Stimulated activated CD4-positive, alpha-beta T cell treated with anti-CD3 and anti-CD28 coated beads, Interleukin-12 subunit alpha, Interleukin-12 subunit beta, amount 100 ng/mL, for 4 hours (primary cell): Measurements from ENCODE around the gene IPO7.
"Not testable (repeated sequence)": the region's sequence is repeated elsewhere in the genome, so short reads cannot be mapped to it uniquely, and the experiment has no call there.

Source experiments
- DNase-seq: peaks from one replicate; pipeline ENCODE4 v3.0.0-alpha.2; 2020

Gene IPO7

DNA sequence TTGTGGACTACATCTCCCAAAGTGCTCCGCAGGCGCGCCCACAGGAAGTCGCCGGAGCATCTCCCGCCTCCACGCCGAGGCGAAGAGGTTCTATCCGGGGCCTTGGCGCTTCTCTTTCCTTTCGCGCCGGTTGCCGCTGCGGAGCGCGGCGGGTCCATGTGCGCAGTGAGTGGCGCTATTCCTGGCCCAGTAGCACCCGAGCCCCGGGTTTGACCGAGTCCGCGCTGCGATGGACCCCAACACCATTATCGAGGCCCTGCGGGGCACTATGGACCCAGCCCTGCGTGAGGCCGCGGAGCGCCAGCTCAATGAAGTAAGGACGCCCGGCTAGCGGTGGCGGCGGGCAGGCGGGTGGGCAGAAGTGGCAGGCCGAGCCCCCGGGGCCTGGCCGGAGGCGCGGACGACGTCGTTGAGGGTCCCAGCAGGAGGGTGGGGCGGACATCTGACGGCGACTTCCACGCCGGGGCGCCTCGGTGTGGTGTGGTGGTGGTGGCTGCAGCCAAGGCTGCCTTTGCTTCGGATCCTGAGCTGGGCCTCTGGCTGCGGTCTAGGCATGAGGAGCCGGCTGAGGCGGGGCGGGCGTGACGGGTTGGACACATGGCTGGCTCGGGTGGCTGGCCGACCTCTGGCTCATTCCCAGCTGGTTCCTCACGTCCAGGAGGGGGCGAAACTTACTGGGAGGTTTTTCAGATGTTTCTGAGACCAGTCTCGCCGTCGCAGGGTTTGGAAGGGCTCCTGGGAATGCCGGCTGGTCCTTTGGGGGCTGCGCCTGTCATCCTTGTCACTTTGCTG, at the start of gene IPO7:
Gene IPO7, plus strand, starts transcription at position 118 of the 792 bp plus-strand sequence. Its CDS starts 112 bp downstream, at position 230.
- peak; percentile 88 for DNase-seq

DNA sequence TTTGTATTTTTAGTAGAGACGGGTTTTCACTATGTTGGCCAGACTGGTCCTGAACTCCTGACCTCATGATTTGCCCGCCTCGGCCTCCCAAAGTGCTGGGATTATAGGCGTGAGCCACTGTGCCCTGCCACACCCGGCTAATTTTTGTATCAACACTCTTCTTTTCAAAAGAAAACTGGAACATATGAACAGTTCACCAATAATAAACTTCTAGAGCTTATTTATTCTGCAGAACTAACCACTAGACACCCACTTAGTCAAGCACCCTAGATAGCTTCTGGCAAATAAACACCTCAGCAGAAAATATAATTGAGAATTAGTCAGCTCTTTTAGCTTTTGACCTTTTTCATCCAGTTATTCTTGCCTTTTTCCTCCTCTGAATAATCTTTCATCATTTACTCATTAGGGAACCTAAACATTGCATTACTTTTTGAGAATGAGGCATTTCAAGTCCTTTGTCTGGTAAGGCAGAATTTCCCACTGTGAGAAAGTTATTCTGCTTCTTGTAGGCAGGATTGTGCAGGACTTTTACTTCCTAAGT, 42.7 kb upstream of the IPO7 start:
- DNase-seq, result no peak

- no peak for DNase-seq
These were observed 40.3 kb upstream of the IPO7 start for GRCh38 chr11:9344061-9344680.

- no peak for DNase-seq
These were observed 37.4 kb upstream of the IPO7 start for GRCh38 chr11:9347100-9347499.

- not testable (repeated sequence) for DNase-seq
These were observed 36.7 kb upstream of the IPO7 start for GRCh38 chr11:9347779-9348178.

DNA sequence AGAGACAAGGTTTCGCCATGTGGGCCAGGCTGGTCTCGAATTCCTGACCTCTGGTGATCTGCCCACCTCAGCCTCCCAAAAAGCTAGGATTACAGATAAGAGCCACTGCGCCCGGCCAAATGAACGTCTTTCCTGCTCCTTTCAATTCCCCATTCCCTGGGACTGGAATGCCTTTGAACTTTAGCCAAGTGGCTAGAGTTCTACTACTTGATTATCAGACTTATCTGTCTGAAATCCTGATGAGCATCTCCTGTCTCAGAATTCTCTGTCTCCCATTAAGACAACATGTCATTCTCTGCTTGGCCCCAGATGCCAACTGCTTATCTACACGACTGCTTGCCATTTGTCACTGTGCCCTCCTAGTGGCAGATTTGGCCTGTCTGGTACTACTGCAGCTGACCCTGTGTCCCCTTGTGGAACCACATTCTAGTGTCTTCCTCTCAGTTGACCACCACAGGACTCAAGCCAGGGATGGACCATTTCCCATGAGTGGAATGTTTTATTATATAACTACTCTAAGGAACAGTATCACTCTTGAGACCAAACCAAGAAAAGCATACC, 33.1 kb upstream of the IPO7 start:
- DNase-seq, result no peak

DNA sequence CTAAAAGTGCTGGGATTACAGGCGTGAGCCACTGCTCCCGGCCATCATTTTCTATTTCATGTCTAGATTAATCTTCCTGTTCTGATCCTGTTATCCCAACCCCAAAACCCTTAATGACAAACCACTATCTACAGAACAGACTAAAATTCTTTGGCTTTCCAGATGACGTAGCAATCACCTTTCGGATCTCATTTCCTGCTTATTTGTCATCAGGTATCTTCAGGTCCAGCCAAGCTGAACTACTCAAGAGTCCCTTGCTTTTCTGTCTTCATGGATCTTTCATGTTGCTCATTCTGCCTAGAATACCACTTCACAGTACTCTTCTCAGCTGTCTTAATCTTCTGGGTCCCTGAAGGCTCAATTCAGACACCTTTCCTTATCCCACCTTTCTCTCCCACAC, 27.4 kb upstream of the IPO7 start:
- DNase-seq, result no peak

- not testable (repeated sequence) for DNase-seq
These were observed 23.4 kb upstream of the IPO7 start for GRCh38 chr11:9360862-9361622.

DNA sequence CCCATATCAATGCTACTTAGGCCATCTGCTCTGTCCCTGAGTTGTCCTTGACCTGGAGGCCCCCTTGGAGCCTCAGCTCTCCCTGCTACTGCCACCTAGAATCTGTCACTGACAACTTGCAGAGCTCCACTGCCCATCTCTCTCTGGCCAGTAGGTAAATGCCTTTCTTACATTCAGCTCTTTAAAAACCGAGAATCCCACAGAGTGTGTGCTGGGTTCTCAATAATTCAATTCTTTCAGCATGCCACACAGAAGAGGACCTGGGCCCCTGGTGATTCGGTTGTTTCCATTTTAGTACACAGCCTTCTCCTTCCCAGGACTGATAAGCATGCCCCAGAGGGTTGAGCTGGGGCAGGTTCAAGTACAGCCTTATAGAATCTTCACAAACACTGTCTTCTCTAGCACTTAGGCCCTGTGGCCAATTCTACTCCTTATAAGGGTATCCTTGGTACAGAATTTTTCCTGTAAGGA, 22.0 kb upstream of the IPO7 start:
- DNase-seq, result no peak

DNA sequence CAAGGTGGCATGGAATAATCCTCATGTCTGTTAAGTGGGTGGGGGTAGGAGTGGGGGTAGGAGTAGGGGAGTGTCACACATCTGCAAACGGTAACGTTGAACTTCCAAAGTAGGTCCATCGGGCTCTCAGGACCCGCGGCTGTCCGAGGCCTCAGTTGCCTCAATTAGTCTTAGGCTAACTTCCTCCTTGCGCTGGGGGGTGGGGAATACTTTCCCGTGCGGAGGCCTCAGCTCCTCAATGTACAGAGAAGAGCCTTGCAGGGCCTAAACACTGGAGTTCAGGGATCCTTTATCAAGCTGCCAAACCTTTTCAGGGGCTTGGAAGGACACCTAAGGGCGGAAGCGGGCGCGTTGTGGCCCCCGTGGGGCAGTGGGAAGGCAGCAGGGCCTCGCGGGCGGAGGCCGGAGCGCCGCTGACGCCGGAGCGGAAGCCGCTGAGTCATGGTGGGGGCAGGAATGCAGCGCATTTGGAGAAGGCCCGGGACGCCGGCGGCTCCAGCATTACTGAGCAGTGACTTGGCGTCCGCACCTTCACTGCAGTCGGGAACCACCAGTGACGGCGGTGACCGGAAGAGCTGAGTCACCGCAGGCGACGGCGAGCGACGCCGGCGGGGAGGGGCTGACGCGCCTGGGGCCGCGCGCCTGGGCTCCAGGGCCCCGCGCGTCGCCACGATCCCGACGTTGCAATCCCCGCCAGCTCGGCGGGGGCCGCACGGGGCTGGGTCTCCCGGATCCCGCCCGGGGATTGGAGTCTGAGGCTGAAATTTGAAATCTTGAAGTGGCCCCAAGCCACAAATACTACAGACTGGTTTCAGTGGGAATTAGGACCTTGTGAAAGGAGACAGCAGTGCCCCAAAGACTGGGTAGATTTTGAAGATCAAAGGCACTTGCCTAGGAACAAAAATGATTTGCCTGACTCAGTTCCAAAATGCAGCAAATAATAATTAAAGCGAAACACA, 20.2 kb upstream of the IPO7 start:
- peak; percentile 74 for DNase-seq

DNA sequence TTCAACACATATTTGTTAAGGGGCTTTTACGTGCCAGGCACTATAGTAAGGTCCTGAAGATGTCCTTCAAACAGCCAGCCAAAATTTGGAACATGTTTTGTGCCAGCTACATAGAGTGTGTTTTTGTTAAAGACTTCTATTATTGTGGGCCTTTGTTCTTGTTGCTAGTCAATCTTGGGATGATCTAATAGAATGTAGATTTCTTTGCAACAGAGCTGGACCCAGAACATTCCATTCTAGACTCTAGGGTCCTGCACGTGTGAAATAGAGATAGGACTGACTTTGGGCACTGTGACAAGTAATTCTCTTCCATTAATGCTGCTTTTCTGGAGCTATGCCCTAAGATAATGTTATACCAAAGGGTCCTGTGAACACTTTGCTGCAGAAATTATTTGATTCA, 16.9 kb upstream of the IPO7 start:
- DNase-seq, result no peak

GRCh38 chr11:9377036-9377435, 7.4 kb upstream of the IPO7 start:
- no peak for DNase-seq

DNA sequence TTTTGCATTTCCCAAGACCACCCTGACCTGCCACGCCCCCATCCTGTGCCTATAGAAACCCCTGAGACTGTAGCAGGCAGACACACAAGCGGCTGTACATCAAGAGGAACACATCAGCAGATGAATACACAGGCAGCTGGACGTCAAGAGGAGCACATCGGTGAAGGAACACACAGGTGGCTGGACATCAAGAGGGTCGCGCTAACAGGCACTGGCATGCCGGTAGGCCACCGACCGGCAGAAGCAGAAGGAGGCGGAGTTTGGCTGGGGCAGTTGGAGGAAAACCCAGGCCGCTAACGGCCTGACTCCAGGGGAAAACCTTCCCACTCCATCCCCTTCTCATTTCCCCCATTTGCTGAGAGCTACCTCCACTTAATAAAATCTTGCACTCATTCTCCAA, 5.4 kb upstream of the IPO7 start:
- DNase-seq, result no peak

- no peak for DNase-seq
These were observed 3.7 kb upstream of the IPO7 start for GRCh38 chr11:9380773-9381172.

GRCh38 chr11:9385327-9385899, 961 bp downstream of the IPO7 start:
- no peak for DNase-seq

- DNase-seq, result no peak
These were observed 1.6 kb downstream of the IPO7 start for GRCh38 chr11:9386086-9386485.

DNA sequence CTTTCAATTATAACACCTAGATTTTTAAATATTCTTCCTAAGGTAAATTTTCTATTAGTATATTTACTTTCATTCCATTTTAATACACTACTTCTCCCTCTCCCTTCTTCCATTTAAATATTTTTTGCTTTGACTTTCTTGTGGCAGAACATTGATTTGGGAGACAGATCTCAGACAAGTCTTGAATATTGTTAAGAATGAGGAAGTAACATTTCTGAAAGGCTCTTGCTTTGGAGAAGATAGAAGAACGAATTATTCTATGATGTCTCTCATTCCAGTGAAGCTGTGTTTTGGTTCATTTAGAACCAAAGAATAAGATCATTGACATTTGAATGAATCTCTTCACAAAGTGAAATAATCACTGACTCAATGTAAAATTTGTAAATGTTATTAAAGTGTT, 2.4 kb downstream of the IPO7 start:
- DNase-seq, result no peak

- no peak for DNase-seq
These were observed 11.9 kb downstream of the IPO7 start for GRCh38 chr11:9396310-9396709.

- no peak for DNase-seq
These were observed 12.3 kb downstream of the IPO7 start for GRCh38 chr11:9396752-9397151.

GRCh38 chr11:9397746-9398680, 13.6 kb downstream of the IPO7 start:
- DNase-seq, result no peak
